GM19455 (cell line): ENCODE data around the gene STK32A.

Experiments
- ATAC-seq: cut with Tn5 transposase; IDR thresholded peaks from one replicate; pipeline ENCODE4 v1.9.1; 2021; ENCODE audit not compliant: unreplicated experiment

The STK32A gene

GRCh38 chr5:147413266-147413665 is 178.4 kb downstream of the STK32A start:
- ATAC-seq: no peak

GRCh38 chr5:147415651-147416050 is 180.8 kb downstream of the STK32A start:
- ATAC-seq: no peak

GRCh38 chr5:147417135-147417813 is 182.4 kb downstream of the STK32A start:
- ATAC-seq: no peak

GRCh38 chr5:147418613-147419012 is 183.8 kb downstream of the STK32A start:
- ATAC-seq: no peak

- ATAC-seq: no peak
These were observed 192.0 kb downstream of the STK32A start for GRCh38 chr5:147426640-147427327.

GRCh38 chr5:147427521-147428401 is 192.9 kb downstream of the STK32A start:
- no peak for ATAC-seq

- ATAC-seq: no peak
These were observed 195.8 kb downstream of the STK32A start for GRCh38 chr5:147430628-147431027.

- ATAC-seq: no peak
These were observed 196.8 kb downstream of the STK32A start for GRCh38 chr5:147431586-147431985.

GRCh38 chr5:147432323-147432722 is 197.5 kb downstream of the STK32A start:
- ATAC-seq: no peak

GRCh38 chr5:147434049-147434448 is 199.2 kb downstream of the STK32A start:
- ATAC-seq: no peak

GRCh38 chr5:147436596-147436995 is 201.8 kb downstream of the STK32A start:
- no peak for ATAC-seq

- ATAC-seq: no peak
These were observed 202.4 kb downstream of the STK32A start for GRCh38 chr5:147437161-147437596.
